Endothelial cell of umbilical vein (primary cell): ENCODE measurements around the gene PLK5. TPM values are rescaled to one million over a fixed set of nuclear protein-coding genes. Genes with fewer than 3 reads are reported as not detected.

ENCODE experiments used
- BruUV-seq: library from RNA; stranded (reverse); fragments of 400-500 nt; replicated peaks from 2 replicates; lab custom pipeline; 2021; lab: Mats Ljungman, UMichigan
- CTCF ChIA-PET: fragments of 300-600, 350-600 bp; sonication (Branson Sonifier 250); formaldehyde crosslinking; loops from one replicate; lab custom pipeline; 2021; ENCODE audit warnings: antibody characterized with exemption, inconsistent platforms; lab: Charles Lee
- POLR2A ChIA-PET: fragments of 300-600, 350-600 bp; sonication (Branson Sonifier 250); formaldehyde crosslinking; loops from one replicate; lab custom pipeline; 2021; ENCODE audit warnings: antibody characterized with exemption, inconsistent platforms; lab: Charles Lee
- DNase-seq: peaks from one replicate; pipeline ENCODE4 v3.0.0-alpha.2; 2011; ENCODE audit warnings: low read depth, low spot score
- FAIRE-seq: peaks from 2 replicates; lab custom pipeline; 2011; peaks lifted over from hg19 to GRCh38; lab: Jason Lieb, UNC
- H2AFZ ChIP-seq: 2 replicates; pipeline ENCODE4 v1.6.0; 2012; ENCODE audit warnings: low read depth, low read length, control low read depth, inconsistent platforms
- H3K27ac ChIP-seq: 2 replicates; pipeline ENCODE4 v1.5.1; 2011; ENCODE audit warnings: low read depth, mild to moderate bottlenecking, control low read depth, low read length, moderate library complexity; ENCODE audit not compliant: insufficient read depth
- H3K27me3 ChIP-seq, 2 experiments: 2 replicates each; pipeline versions ENCODE4 v1.6.0 to v1.6.1; 2011; ENCODE audit warnings: low read length in 2 of 2, mixed read lengths in 1 of 2; ENCODE audit not compliant: control insufficient read depth in 2 of 2, insufficient read depth in 2 of 2
- H3K36me3 ChIP-seq, 2 experiments: 2 replicates in 1 of 2; 3 replicates in 1 of 2; pipeline ENCODE4 v1.5.1; 2011; ENCODE audit warnings: low read length in 2 of 2, mild to moderate bottlenecking in 1 of 2, moderate library complexity in 1 of 2; ENCODE audit not compliant: control insufficient read depth in 2 of 2, insufficient read depth in 2 of 2; ENCODE audit errors: extremely low read depth in 1 of 2
- H3K4me1 ChIP-seq: 3 replicates; pipeline ENCODE4 v1.5.1; 2011; ENCODE audit warnings: mild to moderate bottlenecking, low read length; ENCODE audit not compliant: control insufficient read depth, insufficient read depth; ENCODE audit errors: extremely low read depth
- H3K4me2 ChIP-seq: 2 replicates; pipeline ENCODE4 v1.6.1; 2011; ENCODE audit warnings: low read length, control low read depth, mixed read lengths; ENCODE audit not compliant: insufficient read depth
- H3K4me3 ChIP-seq, 3 experiments: fragments of 200-600 bp in 1 of 3; sonication (generic), shearing (Covaris generic) in 1 of 3; replicated peaks in 1 of 3; 2 replicates each; pipeline ENCODE4 v1.5.1; 2011 to 2016; ENCODE audit warnings: control low read depth in 3 of 3, low read length in 3 of 3, mild to moderate bottlenecking in 2 of 3, inconsistent platforms in 1 of 3, low read depth in 1 of 3, moderate library complexity in 1 of 3; ENCODE audit not compliant: insufficient read depth in 1 of 3
- H3K79me2 ChIP-seq: 2 replicates; pipeline ENCODE4 v1.6.0; 2012; ENCODE audit warnings: low read length, inconsistent platforms; ENCODE audit not compliant: control insufficient read depth, insufficient read depth
- H3K9ac ChIP-seq: replicated peaks from 2 replicates; pipeline ENCODE3; 2011; ENCODE audit warnings: low read length, control low read depth; ENCODE audit not compliant: insufficient read depth; ENCODE audit errors: extremely low read depth
- H3K9me1 ChIP-seq: replicated peaks from 3 replicates; pipeline ENCODE4 v1.6.0; 2011; ENCODE audit warnings: mild to moderate bottlenecking, low read length; ENCODE audit not compliant: control insufficient read depth, insufficient read depth; ENCODE audit errors: extremely low read depth
- H3K9me3 ChIP-seq: replicated peaks from 2 replicates; pipeline ENCODE4 v1.5.1; 2012; ENCODE audit warnings: low read length, inconsistent platforms; ENCODE audit not compliant: control insufficient read depth, insufficient read depth
- H4K20me1 ChIP-seq: replicated peaks from 2 replicates; pipeline ENCODE3; 2011; ENCODE audit warnings: mild to moderate bottlenecking, low read length; ENCODE audit not compliant: control insufficient read depth, insufficient read depth; ENCODE audit errors: extremely low read depth
- FOS ChIP-seq: IDR thresholded peaks from 2 replicates; pipeline ENCODE4 v1.6.1; 2011; ENCODE audit warnings: mild to moderate bottlenecking, low read length, moderate library complexity, borderline replicate concordance; ENCODE audit not compliant: insufficient read depth
- GATA2 ChIP-seq: IDR thresholded peaks from 2 replicates; pipeline ENCODE4 v1.7.0; 2011; ENCODE audit warnings: low read depth, mild to moderate bottlenecking, moderate library complexity, mixed read lengths, low read length; ENCODE audit not compliant: insufficient read length, insufficient read depth
- MYC ChIP-seq: IDR thresholded peaks from one replicate; pipeline ENCODE4 v1.6.1; 2011; ENCODE audit warnings: mild to moderate bottlenecking, low read depth, low read length
- POLR2A ChIP-seq: IDR thresholded peaks from 2 replicates; pipeline ENCODE4 v1.6.1; 2012; ENCODE audit warnings: low read depth, mild to moderate bottlenecking, control low read depth, low read length
- POLR2AphosphoS5 ChIP-seq: IDR thresholded peaks from 2 replicates; pipeline ENCODE4 v1.6.1; 2012; ENCODE audit warnings: low read depth, mild to moderate bottlenecking, control low read depth, low read length, moderate library complexity; ENCODE audit not compliant: insufficient read depth
- dilution Hi-C: fragments of 300-500 bp; cut with MboI; formaldehyde crosslinking; loops from one replicate; pipeline ENCODE4 v1.15.0; 2019; ENCODE audit warnings: low sequenced_read_pairs; ENCODE audit not compliant: extremely low pct_ligation_motif_present
- intact Hi-C: fragments of 100-400 bp; cut with micrococcal nuclease; formaldehyde crosslinking; loops from one replicate; pipeline ENCODE4 v1.10.0; 2022
- polyA plus RNA-seq, 4 experiments: library from polyadenylated mRNA; depleted of rRNA in 3 of 4; stranded (reverse) in 3 of 4; unstranded in 1 of 4; fragments of >200 nt; gene quantifications; 2 replicates each; pipeline versions ENCODE4 v1.2.1 to v1.2.3, GENCODE V29; 2011 to 2012; ENCODE audit warnings: missing spikeins in 1 of 4
- total RNA-seq: library from RNA; stranded (reverse); gene quantifications from 2 replicates; pipeline ENCODE4 v1.2.3, GENCODE V29; 2021
- TF ChIP-seq, protein P1 (sequence below), 2 donors: IDR thresholded peaks; 1 replicate in 1 of 2; 2 replicates in 1 of 2; pipeline ENCODE4 v1.5.1; 2011; ENCODE audit warnings: low read length in 2 of 2, mild to moderate bottlenecking in 2 of 2, moderate library complexity in 2 of 2, control low read depth in 1 of 2, inconsistent platforms in 1 of 2, low read depth in 1 of 2; ENCODE audit not compliant: insufficient read depth in 1 of 2; ENCODE audit errors: extremely low read depth in 1 of 2
- TF ChIP-seq, protein P2 (sequence below): IDR thresholded peaks from 2 replicates; pipeline ENCODE4 v1.6.1; 2011; ENCODE audit not compliant: insufficient read depth, insufficient read length

Gene PLK5
- total and polyA plus RNA-seq, 2 donors (not counting 3 experiments of a cell fraction or from before 2014, with no cell fraction given) = not detected

DNA sequence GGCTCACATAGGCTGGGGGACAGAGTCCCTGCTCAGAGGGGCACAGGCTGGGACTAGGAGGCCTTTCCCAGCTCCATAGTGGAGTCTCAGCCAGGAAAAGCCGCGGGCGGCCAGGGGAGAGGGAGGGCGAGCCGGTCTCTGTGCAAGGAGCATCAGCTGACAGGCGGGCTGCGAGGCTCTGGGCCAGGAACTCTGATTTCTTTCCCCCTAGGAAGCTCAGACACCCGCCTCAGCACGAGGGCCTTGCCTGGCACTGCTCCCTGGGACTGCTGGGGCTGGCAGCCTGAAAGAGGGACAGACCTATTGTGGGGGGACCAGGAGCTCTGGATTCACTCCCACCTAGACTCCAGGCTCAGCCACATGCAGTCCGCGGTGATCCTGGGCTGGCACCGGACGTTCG, 2.2 kb upstream of the PLK5 start:
- H3K79me2 ChIP-seq = no peaks in the 10 kb centered on the region
- no peaks in the 10 kb centered on the region for H3K36me3 ChIP-seq
- no peak overlapping the region for H2AFZ ChIP-seq
- POLR2A ChIA-PET = no interaction called here
- no peaks in the 10 kb centered on the region for H3K9me1 ChIP-seq
- H4K20me1 ChIP-seq = no peaks in the 10 kb centered on the region
- H3K4me3 ChIP-seq = no peak overlapping the region
- H3K9ac ChIP-seq = no peak overlapping the region
- FAIRE-seq (no peak), DNase-seq (no peak)
- dilution Hi-C loops (no loop called here), intact Hi-C loops (no loop called here)
- no peak overlapping the region for H3K27ac ChIP-seq
- H3K4me1 ChIP-seq = no peaks in the 10 kb centered on the region
- BruUV-seq = no TSS peak
- peaks cover 9 to 12% of the 10 kb centered on the region in 2 experiments for H3K27me3 ChIP-seq
- H3K9me3 ChIP-seq = no peaks in the 10 kb centered on the region
- CTCF ChIA-PET = interaction anchor here (0.8 to 1.4 kb wide), 3 partner anchors 12 to 24 kb away, joined by 3 to 4 read pairs (median 3); no protein-coding TSS in a partner anchor
- H3K4me2 ChIP-seq = no peak overlapping the region
- TF ChIP-seq, protein P1, sequence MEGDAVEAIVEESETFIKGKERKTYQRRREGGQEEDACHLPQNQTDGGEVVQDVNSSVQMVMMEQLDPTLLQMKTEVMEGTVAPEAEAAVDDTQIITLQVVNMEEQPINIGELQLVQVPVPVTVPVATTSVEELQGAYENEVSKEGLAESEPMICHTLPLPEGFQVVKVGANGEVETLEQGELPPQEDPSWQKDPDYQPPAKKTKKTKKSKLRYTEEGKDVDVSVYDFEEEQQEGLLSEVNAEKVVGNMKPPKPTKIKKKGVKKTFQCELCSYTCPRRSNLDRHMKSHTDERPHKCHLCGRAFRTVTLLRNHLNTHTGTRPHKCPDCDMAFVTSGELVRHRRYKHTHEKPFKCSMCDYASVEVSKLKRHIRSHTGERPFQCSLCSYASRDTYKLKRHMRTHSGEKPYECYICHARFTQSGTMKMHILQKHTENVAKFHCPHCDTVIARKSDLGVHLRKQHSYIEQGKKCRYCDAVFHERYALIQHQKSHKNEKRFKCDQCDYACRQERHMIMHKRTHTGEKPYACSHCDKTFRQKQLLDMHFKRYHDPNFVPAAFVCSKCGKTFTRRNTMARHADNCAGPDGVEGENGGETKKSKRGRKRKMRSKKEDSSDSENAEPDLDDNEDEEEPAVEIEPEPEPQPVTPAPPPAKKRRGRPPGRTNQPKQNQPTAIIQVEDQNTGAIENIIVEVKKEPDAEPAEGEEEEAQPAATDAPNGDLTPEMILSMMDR (IDR thresholded peaks at IDR 0.05; ENCODE audit: extremely low read depth in 1 of 2, insufficient read depth in 1 of 2, low read depth in 1 of 2, low read length in 2 of 2) = no peak
- TF ChIP-seq POLR2AphosphoS5 = no peak

DNA sequence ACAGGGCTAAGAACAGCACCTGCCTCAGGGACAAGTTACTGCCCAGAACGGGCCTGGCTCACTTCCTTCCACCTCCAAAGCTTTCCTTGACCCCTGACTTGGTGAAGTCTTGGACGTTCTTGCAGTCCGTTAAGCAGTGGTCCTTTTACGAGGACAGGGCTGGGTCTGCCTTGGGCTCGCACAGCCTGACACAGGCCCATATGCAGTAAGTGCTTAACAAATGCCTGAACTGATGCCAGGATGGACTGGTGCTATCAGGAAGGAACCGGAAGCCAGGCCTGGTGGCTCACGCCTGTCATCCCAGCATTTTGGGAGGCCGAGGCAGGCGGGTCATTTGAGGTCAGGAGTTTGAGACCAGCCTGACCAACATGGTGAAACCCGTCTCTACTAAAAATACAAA, 1.8 kb upstream of the PLK5 start:
- CTCF ChIA-PET = interaction anchor here (0.8 to 1.4 kb wide), 2 partner anchors 19 to 24 kb away, joined by 3 to 4 read pairs; no protein-coding TSS in a partner anchor
- dilution Hi-C loops = no loop called here

More for the DNA sequence above, 1.8 kb upstream of the PLK5 start:
- Histone ChIP-seq H4K20me1 (no peaks in the 10 kb centered on the region), H3K4me2 (no peak overlapping the region), H3K4me1 (no peaks in the 10 kb centered on the region), H3K79me2 (no peaks in the 10 kb centered on the region), H3K27me3 (peaks cover 9 to 12% of the 10 kb centered on the region in 2 experiments), H3K36me3 (no peaks in the 10 kb centered on the region), H3K9me3 (no peaks in the 10 kb centered on the region), H2AFZ (no peak overlapping the region), H3K9me1 (no peaks in the 10 kb centered on the region), H3K27ac (no peak overlapping the region), H3K4me3 (no peak overlapping the region), H3K9ac (no peak overlapping the region)
- TF ChIP-seq GATA2 = no peak
- no peak for TF ChIP-seq POLR2AphosphoS5
- no peak for TF ChIP-seq FOS
- TF ChIP-seq MYC = no peak
- TF ChIP-seq, protein P2, sequence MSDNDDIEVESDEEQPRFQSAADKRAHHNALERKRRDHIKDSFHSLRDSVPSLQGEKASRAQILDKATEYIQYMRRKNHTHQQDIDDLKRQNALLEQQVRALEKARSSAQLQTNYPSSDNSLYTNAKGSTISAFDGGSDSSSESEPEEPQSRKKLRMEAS = no peak
- TF ChIP-seq POLR2A = no peak
- POLR2A ChIA-PET = no interaction called here
- FAIRE-seq = no peak
- no TSS peak for BruUV-seq
- intact Hi-C loops = no loop called here
- no peak for DNase-seq
